HG02588 (cell line): ENCODE results near the gene ITPRID1.
"Not testable (repeated sequence)": the region's sequence is repeated elsewhere in the genome, so short reads cannot be mapped to it uniquely, and the experiment has no call there.

Experiments
- ATAC-seq: cut with Tn5 transposase; IDR thresholded peaks from one replicate; pipeline ENCODE4 v1.9.1; 2021; ENCODE audit warnings: mild to moderate bottlenecking, moderate library complexity; ENCODE audit not compliant: unreplicated experiment

ITPRID1 gene

DNA sequence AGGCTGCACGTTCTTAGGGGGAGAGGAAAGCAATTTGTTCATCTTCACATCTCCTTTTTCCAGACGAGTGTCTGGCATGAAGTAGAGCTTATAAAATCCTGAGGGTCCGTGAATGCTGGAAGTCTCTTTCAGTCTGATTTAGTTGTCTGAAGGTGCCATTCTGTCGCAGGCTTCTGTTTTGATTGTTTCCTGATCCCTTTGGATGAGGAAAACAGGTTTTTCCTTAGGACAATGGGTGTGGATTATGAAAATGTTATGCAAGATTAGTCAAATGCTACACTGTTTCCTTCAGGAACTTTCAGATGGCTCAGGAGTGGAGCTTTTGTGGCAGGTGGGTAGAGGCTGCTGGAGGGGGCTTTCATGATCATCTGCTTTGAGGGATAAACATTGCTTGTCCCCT, at the start of gene ITPRID1:
Gene ITPRID1 (plus strand): TSS at position 301 of the 400 bp plus-strand sequence. CDS start 38,935 bp downstream, outside the sequence.
- no peak for ATAC-seq

DNA sequence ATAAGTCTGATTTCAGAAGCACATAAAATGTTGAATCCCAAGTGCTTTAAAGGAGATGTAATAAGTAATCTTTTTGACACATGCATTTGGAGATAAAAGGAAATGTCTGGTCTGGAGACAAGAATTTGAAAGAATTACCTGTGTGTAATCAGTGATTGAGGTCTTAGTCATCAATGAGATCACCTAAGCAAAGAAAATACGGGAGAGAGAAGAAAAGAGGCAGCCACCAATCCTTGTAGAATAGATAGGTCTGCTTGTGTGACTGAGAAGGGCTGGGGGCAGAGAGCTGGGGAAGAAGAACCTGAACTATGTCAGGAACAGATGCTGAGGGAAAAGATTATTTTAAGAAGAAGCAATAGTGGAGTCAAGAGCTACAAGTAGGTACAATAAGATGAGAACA, 49.3 kb upstream of the ITPRID1 start:
- ATAC-seq = no peak

DNA sequence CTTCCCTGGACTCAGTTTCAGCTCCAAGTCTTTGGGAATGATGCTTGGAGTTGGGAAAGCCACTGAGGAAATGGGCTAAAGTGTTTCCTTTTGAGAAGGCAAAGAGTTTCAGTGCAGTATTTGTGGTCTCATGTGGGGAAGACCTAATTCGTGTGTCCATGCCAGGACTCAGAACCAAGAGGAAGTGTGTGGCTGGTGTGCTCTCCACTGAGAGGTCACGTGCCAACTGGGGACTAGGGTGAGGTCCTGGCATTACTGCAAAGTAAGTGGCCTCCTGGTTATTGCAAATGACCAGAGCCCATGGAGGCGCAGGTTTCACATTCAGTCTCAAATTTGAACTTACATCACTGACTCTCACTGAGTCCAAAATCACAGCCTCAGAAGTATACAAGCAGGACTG, 48.6 kb upstream of the ITPRID1 start:
- ATAC-seq = no peak

DNA sequence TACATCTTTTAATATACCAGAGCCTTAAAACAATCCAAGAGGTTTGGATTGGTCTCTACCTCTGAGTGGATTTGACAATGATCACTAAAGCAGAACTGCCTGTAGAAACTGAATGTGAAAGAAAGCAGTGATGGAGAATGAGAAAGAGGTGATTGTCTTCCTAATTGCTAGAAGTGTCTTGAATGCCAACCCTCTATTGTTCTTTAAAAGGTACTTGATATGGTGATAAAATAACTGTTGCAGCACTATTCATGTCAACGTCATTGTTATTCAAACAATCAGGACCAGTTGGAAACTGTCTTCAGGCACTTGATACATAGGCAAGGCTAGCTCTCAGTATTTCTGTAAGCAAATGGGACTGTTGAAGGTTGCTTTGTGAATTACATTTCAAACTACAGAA, 47.9 kb upstream of the ITPRID1 start:
- ATAC-seq = no peak

DNA sequence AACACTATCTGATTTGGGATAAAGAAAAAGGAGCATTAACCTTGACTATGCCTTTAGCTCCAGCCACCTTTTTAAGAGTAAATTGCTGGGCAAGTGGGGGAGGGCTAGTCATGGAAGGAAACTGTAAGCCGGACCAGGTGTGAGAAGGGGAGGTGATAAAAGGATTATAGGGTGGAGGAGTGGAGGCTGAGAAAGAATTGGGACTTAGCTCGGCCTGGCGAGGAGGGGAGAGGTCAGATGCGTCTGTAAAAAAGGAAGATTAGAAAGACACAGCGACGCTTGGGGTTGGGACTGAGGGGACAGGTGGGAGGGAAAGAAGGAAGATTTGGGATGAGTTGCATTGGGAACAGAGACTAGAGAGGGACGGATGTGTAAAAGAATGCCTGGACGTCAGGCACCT, 43.0 kb upstream of the ITPRID1 start:
- ATAC-seq = not testable (repeated sequence)

DNA sequence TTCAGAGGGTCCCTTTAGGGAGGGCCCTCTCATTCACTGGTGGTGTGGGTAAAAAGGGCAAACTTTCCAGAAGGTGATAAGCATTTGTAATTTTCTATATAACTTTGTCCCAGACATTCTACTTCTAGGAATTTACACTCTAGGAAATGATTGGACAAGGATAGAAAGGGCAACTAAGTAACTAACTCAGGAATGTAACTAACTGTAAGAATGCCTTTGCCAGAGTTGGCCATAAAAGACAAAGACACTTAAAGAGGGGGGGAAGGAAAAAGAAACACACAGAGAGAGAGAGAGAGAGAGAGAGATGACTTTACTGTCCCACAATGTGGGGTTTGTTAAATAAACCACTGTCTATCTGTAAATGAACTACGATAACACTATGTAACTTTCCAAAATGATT, 38.5 kb upstream of the ITPRID1 start:
- ATAC-seq = no peak

DNA sequence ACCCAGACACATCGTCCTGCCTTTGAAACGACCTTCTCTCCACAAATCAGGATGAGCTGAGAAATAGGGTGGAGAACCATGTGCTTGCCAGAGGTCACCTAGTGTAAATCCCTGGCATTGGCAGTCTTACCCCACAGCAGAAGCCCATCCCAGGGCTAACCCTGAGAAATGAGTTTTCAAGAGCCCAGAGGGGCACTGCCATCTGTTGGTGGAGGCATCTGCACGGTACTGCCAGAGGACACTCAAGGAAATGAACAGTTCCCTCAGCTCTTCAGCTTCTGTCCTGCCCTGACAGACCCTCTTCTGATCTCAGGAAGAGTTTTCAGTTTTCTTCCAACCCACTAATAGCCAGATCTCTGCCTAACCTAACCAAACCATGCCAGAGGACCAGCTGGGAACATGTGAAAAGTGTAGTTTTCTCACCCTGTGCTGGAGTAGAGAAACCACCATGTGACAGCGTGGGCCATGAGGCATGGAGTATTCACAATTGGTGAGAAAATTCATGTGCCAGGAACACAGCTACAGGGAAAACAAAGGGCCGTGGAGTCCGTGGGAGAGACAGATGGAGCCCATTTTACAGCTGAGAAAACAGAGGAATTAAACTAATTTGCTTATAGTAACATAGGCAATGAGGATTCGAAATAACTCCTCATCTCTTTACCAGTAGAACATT, 37.7 kb upstream of the ITPRID1 start:
- no peak for ATAC-seq

DNA sequence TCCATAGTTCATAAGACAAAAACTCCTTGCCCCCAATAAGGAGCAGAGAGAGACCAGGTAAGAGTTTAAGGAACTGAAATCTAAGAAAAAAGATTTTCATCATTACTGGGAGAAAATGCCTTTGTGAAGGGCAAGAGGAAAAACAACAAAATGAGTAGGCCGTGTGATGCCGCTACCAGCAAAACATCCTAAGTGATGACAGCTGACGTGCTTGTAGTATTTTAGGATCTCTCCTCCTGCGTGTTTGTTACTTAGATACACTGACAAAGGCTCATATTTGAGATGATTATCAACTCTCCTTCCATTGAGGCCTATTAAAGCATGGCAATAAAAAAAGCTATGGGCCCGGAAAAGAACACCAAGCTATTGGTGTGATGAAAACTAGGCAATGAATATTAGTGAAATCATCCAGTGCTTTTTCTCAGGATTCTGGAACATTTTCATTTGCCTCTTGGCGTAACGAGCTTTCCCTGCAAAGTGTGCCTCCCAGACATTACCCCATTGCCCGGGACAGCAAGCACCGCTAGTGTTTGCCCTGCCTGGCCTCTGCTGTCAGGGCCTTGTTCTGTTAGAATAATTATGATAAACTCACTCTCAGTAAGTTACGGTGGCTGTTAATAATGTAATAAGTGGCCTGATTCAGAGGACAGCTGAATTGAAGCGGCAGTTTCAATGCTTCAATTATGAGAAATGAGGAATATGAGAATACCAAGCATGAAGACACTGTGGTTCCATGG, 36.8 kb upstream of the ITPRID1 start:
- no peak for ATAC-seq

DNA sequence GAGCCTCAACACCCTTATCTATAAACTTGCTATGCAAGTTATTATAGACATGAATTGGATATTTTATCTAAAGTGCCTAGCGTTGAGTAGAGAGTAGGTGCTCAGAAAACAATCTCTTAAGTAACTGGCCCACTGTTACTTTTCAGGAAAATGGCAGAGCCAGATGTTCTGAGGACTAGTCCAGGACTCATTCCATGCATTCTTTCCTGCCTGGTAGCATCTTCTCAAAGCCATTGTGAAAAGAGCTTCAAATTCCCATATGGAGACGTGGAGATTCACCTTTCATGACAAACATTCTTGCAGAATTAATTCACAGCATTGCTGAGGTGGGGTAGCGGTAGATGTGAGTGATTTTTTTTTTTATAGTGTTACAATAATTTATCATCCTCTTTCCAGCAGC, 35.9 kb upstream of the ITPRID1 start:
- no peak for ATAC-seq

DNA sequence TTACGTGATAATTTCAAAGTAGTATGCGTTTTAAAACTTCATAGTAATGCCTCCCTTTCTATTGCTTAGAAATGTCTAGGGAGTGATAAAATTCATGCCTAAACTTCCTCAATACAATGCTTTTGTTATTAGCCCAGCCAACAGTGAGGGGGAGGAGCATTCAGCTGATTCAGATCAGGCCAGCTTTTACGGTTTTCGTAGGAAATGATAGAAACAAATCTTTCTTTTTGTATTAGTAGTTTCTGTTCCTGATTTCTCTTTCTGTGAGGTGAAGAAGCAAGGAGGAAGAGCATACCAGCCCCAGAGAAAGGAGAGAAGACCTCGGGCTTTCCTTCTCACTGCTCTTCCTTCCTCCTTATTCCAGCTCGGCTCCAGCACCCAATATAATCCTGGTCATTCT, 35.2 kb upstream of the ITPRID1 start:
- peak; percentile 80 for ATAC-seq

DNA sequence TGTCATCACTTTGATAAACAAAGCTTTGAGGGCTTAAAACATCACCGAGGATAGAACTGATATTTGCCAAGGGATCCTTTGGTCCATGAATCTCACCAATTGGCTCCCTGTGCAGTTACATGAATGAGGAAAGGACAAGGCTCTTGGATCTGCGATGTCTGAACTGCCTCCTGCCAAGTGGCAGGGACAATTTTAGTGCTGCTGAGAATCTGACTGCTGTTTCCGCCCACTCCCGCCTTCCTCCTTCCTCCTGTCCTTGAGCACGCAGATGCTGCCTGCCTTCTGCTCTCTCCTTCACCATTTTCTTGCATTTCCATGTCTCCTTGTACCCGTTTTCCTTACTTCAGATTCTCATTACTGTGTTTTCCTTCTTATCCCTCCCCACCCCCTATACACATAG, 26.8 kb upstream of the ITPRID1 start:
- ATAC-seq = no peak

DNA sequence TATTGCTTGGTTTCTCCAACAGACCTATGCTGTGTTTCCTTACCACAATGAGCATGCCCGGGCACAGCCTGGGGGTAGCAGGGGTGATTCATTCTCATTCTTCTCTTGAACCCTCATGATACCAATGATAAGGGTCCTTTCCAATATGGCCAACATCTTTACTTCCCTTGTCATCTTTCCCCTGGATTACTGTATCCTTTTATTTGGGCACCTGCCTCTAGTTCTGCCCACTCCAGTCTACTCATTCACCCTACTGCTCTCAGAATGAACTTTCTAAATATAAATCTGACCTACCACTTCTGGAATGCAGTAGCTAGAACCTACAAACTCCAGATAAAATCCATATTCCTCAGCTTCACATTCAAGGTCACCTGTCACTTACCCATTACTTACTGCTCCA, 26.4 kb upstream of the ITPRID1 start:
- ATAC-seq = no peak

DNA sequence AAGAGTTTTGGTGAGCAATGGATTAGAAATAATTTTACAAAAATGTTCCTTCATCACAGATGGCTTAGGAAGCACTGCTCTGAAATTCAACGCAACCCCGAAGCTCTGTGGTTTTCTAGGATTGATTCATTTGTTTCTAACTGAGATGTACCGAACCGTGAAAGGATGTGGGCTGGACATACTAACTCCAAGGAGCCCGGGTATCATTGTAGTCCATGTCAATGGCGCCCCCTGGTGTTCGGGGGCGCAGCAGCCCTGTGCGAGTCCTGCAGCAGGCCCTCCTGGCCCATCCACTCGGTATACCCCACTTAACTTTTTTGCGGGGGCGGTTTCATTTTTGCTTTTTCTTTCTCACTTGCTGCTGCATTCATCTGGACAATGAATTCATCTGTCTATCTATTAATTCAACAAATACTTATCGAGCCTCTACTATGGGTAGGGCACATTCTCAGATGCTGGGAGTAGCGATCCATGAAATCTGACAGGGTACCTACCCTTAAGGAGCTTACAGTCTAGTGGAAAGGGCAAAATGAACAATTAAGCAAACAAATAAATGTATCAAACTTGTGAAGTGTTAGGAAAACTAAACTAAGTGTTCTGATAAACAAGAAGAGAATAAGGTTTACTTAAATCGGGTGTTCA, 25.2 kb upstream of the ITPRID1 start:
- ATAC-seq = peak; percentile 95

DNA sequence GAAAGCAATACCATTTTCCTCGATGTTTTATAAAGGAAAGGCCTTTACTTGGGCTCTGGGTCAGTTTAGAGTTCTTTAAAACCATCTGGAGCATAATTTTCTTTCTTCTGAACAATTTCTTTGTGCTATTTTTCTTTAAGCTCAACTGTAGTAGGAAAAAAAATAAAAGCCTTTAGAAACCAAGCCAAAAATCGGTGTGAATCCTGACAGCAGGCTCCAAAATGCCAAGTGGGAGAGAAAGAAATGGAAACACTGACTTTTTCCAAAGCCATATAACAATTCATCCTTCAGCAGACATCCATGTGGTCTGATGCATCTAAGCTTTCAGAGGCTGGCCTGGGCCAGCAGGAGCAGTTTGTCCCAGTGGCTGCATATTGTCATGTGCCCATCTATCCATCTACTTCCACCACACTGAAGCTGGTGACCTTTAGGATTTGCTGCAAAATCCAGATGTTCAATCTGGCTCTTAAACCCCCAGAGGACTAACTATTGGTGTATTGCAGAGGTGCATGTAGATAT, 23.0 kb upstream of the ITPRID1 start:
- no peak for ATAC-seq

DNA sequence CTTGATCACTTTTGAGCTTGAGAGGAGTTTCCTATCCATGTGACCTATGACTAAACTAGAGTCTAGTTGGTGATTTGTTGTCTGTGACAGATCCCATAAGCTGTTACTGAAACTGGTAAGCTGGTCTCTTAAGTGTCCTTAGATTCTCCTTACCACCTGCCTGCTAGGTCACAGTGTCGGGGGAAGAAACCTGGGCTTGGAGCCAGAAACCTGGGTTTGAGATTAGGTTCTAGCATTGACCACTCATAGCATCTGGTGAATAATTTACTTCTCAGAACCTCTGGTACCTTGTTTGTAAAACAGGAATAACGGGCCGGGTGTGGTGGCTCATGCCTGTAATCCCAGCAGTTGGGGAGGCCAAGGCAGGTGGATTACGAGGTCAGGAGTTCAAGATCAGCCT, 21.8 kb upstream of the ITPRID1 start:
- ATAC-seq = no peak

DNA sequence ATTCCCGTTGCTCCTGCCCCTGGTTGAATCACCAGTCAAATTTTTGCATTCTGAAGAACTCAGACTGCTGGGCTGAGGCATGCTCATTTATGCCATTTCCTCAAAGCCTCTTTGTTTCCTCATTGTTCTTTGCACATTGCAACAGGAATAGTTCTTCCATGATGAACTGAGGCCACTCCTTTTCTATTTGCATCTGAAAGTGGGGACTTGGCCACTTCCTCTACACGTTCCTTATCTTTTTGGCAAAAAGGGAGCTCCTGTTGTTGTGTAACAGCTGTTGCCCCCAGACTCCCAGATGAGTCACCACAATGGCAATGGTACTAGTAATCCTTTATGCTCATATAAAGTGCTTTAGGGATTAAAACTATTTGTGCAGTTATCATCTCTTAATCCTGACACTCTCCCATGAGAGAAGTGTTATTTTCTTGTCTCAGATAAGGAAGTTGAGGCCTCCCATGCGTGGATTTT, 20.1 kb upstream of the ITPRID1 start:
- no peak for ATAC-seq

DNA sequence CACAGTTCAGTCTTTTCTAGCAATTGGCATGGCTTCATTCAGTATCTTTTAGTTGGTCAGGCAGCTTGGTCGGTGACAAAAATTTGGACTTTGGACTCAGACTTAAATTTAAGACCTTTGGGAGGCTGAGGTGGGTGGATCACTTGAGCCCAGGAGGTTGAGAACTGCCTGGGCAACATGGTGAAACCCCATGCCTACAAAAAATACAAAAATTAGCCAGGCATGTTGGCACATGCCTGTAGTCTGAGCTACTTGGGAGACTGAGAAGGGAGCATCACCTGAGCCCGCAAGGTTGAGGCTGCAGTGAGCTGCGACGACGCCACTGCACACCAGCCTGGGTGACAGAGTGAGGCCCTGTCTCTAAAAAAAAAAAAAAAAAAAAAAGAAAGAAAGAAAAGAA, 19.5 kb upstream of the ITPRID1 start:
- no peak for ATAC-seq

DNA sequence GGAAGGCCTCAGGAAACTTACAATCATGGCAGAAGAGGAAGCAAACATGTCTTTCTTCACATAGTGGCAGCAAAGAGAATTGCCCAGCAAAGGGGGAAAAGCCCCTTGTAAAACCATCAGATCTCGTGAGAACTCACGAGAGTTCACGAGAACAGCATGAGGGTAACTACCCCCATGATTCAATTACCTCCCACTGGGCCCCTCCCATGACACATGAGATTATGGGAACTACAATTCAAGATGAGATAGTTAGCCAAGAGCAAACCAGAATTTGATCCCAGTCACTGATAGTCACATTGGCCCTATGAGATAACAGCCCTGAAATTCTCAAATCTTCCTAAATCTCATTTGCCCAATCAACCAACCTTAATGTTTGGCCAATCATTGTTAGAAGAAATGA, 18.2 kb upstream of the ITPRID1 start:
- ATAC-seq = no peak

DNA sequence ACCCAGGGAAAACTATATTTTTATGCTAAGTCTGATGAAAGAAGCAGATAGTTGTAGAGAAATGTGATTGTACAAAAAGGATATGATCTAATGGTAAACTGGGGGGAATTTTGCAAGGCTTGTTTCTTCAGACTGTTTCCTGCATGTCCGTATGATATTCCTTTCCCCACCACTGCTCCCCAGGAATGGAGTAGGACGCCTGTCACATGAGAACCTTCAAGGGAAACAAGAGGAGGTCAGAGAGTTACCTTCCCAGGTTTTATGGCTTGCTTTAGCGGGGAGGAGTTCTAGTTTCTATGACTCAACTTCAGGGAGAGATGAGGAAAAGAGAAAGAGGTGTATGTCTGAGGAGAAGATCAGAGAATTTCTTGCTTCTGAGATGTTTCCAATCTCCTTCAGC, 16.4 kb upstream of the ITPRID1 start:
- no peak for ATAC-seq

DNA sequence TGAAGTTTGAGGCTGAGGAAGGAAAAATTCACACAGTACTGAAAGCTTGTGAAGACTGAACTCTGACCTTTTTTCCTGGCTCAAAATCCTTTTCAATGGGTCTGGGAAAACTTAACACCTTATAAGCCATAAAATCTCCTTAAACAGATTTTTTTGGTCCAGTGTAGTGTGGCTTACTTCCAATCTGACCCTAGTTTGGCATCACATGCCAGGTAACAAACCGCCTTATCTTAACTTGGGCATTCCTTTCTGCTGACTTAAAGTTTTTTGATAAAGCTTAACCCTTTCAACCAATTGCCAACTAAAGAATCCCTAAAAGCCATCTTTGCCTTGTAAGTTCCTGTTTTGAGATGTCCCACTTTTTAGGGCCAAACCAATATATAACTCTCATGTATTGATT, 13.2 kb upstream of the ITPRID1 start:
- no peak for ATAC-seq

DNA sequence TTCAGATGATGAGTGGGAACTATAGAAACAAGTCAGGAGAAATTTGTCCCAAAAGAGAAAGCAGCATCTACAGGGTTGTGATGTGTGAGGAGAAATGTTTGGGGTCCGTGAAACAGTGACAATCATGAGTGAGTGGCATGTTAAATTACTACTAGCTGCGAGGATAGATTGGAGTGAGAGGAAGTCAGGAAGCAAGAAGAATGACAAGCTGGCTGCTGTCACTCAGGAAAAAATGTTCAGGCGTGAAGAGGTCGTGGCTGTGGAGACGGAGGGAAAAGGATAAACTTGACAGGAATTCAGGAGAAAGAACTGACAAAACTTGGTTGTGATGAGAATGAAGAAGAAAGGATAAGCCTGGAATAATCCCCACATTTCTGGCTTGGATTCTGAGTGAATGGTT, 5.1 kb upstream of the ITPRID1 start:
- ATAC-seq = no peak

DNA sequence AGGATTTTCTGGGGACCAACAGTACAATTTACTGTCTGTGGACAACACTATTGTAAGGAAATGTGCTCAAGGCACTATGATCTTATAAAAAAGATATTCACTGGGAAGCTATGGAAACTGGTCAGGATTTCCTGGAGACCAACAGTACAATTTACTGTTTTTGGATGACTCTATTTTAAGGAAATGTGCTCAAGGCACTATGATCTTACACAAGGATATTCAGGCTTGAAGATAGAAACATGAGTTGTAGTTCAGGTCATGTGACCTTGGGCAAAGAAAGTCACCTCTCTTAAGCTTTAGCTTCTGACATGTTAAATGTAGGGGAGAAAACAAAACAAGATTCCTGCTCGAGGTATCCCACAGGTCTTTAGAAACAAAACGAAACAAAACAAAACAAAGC, 1.7 kb upstream of the ITPRID1 start:
- no peak for ATAC-seq
